SK-N-MC (cell line): Measurements from ENCODE around the gene GP1BB.

ENCODE experiments used
- EZH2 ChIP-seq: fragments of 200-600 bp; sonication (generic); IDR thresholded peaks from one replicate; pipeline ENCODE4 v1.6.1; 2017; ENCODE audit warnings: antibody characterized with exemption
- FOXP2 ChIP-seq: optimal IDR thresholded peaks from 2 replicates; pipeline ENCODE3; 2011; ENCODE audit warnings: mild to moderate bottlenecking, moderate library complexity; ENCODE audit not compliant: insufficient read depth; ENCODE audit errors: extremely low read length, control extremely low read depth
- POLR2AphosphoS5 ChIP-seq: IDR thresholded peaks from 2 replicates; pipeline ENCODE4 v1.6.1; 2012; ENCODE audit warnings: mild to moderate bottlenecking, low read depth, low read length, borderline replicate concordance

DNA sequence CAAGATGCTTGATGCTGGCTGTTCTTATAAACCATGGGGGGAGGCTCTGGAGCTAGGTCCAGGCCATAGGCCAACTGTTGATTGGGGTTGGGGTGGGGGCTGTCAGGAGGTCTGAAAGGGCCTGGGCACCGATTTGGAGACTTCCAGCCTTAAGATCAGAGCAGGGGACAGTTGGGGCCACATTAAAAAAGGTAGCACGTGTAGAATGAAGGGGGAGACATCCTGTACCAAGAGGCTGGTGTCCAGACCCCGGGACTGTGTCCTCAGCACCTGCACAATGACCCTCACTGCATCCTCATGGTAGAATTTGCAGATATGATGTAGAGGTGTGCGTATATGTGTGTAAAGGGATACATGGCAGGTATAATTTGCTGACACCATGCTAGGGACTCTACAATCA lies 24.8 kb downstream of the GP1BB start:
- no peak for TF ChIP-seq POLR2AphosphoS5
- TF ChIP-seq EZH2, result no peak
- TF ChIP-seq FOXP2, result no peak
